Measurements from ENCODE around the gene MRPL36.

The MRPL36 gene

GRCh38 chr5:1749346-1750124 is 50.1 kb downstream of the MRPL36 start:
- Histone ChIP-seq H3K36me3 (ENCODE audit: control insufficient read depth, insufficient read depth, low read length) (no peaks in the 10 kb centered on the region), H3K27ac (ENCODE audit: insufficient read depth, low read depth, low read length, poor library complexity, severe bottlenecking) (no peak overlapping the region), H3K4me1 (ENCODE audit: control insufficient read depth, insufficient read depth, low read length) (no peaks in the 10 kb centered on the region), H3K4me3 (ENCODE audit: insufficient read depth, low read depth, low read length) (no peak overlapping the region), H3K9me3 (ENCODE audit: control insufficient read depth, low read length) (no peaks in the 10 kb centered on the region), H3K27me3 (ENCODE audit: control insufficient read depth, insufficient read depth, low read length, poor library complexity, severe bottlenecking) (no peaks in the 10 kb centered on the region)
- 93 to 94% methylated on average over 19 of the region's 19 CpGs for WGBS, 2 experiments

DNA sequence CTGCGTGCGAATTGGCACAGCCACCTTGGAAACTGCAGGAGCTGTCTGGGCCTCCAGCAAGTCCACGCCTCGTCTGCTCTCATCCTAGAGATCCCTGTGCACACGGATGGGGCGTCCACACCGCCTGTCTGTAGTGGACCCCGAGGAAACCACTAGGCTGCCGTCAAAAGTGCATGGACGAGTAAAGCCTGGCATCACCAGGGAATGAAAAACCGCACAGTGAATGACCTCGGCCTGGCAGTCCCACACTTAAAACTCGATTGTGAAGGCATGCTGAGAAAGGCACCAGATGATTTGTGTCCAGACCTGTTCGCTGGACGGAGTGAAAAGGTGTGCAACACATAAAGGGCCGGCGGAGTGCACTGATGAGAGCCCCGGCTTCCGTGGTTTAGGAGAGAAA is 50.8 kb downstream of the MRPL36 start:
- Histone ChIP-seq H3K27ac (ENCODE audit: insufficient read depth, low read depth, low read length, poor library complexity, severe bottlenecking) (no peak overlapping the region), H3K36me3 (ENCODE audit: control insufficient read depth, insufficient read depth, low read length) (no peaks in the 10 kb centered on the region), H3K4me1 (ENCODE audit: control insufficient read depth, insufficient read depth, low read length) (no peaks in the 10 kb centered on the region), H3K9me3 (ENCODE audit: control insufficient read depth, low read length) (no peaks in the 10 kb centered on the region), H3K4me3 (ENCODE audit: insufficient read depth, low read depth, low read length) (no peak overlapping the region), H3K27me3 (ENCODE audit: control insufficient read depth, insufficient read depth, low read length, poor library complexity, severe bottlenecking) (no peaks in the 10 kb centered on the region)
- 93 to 94% methylated on average over 19 of the region's 19 CpGs for WGBS, 2 experiments

Data from ectodermal cell (in vitro differentiated cells).